ENCODE results near the gene ANTXR1. TPM values are rescaled to one million over a fixed set of nuclear protein-coding genes. Genes with fewer than 3 reads are reported as not detected.

Gene ANTXR1
- total RNA-seq, 1 experiment from 2014 or later = 37.3 TPM

GRCh38 chr2:69275490-69275889, 262.5 kb downstream of the ANTXR1 start:
- no peaks in the 10 kb centered on the region for H3K27me3 ChIP-seq (ENCODE audit: insufficient read depth, low read length)
- no peak overlapping the region for H2BK15ac ChIP-seq (ENCODE audit: low read depth, low read length)
- H2BK20ac ChIP-seq (ENCODE audit: low read depth, low read length, poor library complexity, severe bottlenecking) = no peak overlapping the region
- no peak for DNase-seq
- H3K56ac ChIP-seq (ENCODE audit: insufficient read length, low read depth, low read length) = no peak overlapping the region
- Mint-ChIP-seq H3K4me3 (no peak overlapping the region), H3K4me1 (peaks cover 0 to 7% of the 10 kb centered on the region in 2 experiments; a peak in 2 of 4 replicates), H3K36me3 (ENCODE audit: insufficient read depth in 1 of 3, low read depth in 3 of 3) (no peaks in the 10 kb centered on the region), H3K27ac (no peak overlapping the region), H3K9me3 (no peaks in the 10 kb centered on the region), H3K27me3 (ENCODE audit: low read depth) (peaks cover 1% of the 10 kb centered on the region)
- H2BK12ac ChIP-seq (ENCODE audit: insufficient read length, low read depth, low read length) = no peak overlapping the region
- H3K4me1 ChIP-seq (ENCODE audit: insufficient read depth, low read length) = no peaks in the 10 kb centered on the region; the same call in 1 of the 2 replicates
- H3K9me3 ChIP-seq (ENCODE audit: control insufficient read depth, low read depth, low read length) = no peaks in the 10 kb centered on the region
- no peak overlapping the region for H3T11ph ChIP-seq (ENCODE audit: low read length)
- no peaks in the 10 kb centered on the region for H3K23me2 ChIP-seq (ENCODE audit: insufficient read length, low read depth, low read length, poor library complexity, severe bottlenecking)
- H4K20me1 ChIP-seq (ENCODE audit: control insufficient read depth, insufficient read depth, insufficient read length) = no peaks in the 10 kb centered on the region
- no peak overlapping the region for H3K18ac ChIP-seq (ENCODE audit: insufficient read length, low read depth, low read length)
- no peak overlapping the region for H3K4me2 ChIP-seq (ENCODE audit: insufficient read depth, insufficient read length, low read length)
- H3K79me1 ChIP-seq (ENCODE audit: insufficient read depth, low read depth, low read length, poor library complexity, severe bottlenecking) = no peaks in the 10 kb centered on the region
- no peak overlapping the region for H2BK120ac ChIP-seq (ENCODE audit: low read depth, low read length, poor library complexity, severe bottlenecking)
- H4K8ac ChIP-seq (replicated peaks; ENCODE audit: insufficient read length, low read depth, low read length) = no peak overlapping the region
- no peak overlapping the region for H2AK5ac ChIP-seq (ENCODE audit: insufficient read length, low read length)
- no peaks in the 10 kb centered on the region for H3K79me2 ChIP-seq (ENCODE audit: insufficient read depth, low read length)
- no peak overlapping the region for H3K4ac ChIP-seq (ENCODE audit: low read depth, low read length)
- H3K14ac ChIP-seq (ENCODE audit: insufficient read depth, low read length) = no peak overlapping the region
- no peak overlapping the region for H2BK5ac ChIP-seq (ENCODE audit: insufficient read length, low read length)
- no peak overlapping the region for H4K91ac ChIP-seq (ENCODE audit: insufficient read length, low read depth, low read length)
- no CpG with 5 or more reads among the region's 1 CpG for WGBS (ENCODE audit: extremely low coverage, insufficient read length, low lambda C conversion rate)
- TF ChIP-seq, protein P1, sequence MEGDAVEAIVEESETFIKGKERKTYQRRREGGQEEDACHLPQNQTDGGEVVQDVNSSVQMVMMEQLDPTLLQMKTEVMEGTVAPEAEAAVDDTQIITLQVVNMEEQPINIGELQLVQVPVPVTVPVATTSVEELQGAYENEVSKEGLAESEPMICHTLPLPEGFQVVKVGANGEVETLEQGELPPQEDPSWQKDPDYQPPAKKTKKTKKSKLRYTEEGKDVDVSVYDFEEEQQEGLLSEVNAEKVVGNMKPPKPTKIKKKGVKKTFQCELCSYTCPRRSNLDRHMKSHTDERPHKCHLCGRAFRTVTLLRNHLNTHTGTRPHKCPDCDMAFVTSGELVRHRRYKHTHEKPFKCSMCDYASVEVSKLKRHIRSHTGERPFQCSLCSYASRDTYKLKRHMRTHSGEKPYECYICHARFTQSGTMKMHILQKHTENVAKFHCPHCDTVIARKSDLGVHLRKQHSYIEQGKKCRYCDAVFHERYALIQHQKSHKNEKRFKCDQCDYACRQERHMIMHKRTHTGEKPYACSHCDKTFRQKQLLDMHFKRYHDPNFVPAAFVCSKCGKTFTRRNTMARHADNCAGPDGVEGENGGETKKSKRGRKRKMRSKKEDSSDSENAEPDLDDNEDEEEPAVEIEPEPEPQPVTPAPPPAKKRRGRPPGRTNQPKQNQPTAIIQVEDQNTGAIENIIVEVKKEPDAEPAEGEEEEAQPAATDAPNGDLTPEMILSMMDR (conservative IDR thresholded peaks at IDR 0.05) = no peak
- H3K9ac ChIP-seq (ENCODE audit: extremely low read depth, insufficient read length, low read length) = no peak overlapping the region
- H3K27ac ChIP-seq (ENCODE audit: insufficient read length, low read depth, low read length) = no peak overlapping the region
- H2AFZ ChIP-seq (ENCODE audit: low read length) = no peak overlapping the region
- no peak overlapping the region for H3K23ac ChIP-seq (ENCODE audit: insufficient read length, low read depth, low read length)
- H4K5ac ChIP-seq (ENCODE audit: insufficient read length, low read depth, low read length) = no peak overlapping the region
